ENCODE results near the gene LRMDA.
A peak's percentile ranks its signal among the peaks of the same experiment; 100 is the strongest.

LRMDA gene

DNA sequence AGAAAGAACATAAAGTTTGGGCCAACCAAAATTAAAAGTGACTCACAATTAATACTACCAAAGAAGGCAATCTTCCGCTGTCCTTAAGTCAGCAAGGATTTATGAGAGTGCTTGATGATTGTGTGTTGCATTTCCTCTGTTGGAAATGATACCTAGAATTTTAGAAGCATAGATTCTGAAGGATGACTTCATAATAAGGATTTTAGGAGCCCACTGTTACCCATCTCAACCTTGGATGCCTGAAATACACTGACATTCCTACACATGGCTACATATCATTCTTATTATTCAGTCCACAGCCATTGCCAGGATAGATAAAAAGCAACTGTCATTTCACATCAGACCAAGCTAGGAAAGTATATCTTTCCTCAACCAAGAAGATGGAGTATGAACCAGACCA, 823.8 kb downstream of the LRMDA start:
- DNase-seq: no peak

DNA sequence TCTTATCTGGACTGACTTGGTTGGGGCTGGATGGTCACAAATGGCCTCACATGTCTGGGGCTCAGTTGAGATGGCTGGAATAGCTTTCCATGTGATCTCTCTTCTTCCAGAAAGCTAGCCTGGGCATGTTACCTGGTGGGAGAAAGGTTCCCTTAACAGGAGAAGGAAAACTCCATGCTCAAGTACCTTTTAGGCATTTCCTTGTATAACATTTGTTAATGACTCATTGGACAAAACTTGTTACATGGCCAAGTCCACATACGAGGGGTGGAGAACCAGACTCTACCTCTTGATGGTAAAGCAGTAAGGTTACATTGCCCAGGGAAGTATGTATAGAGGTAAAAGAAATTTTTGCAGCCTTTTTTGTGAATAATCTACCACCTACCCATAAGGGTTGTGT, 826.4 kb downstream of the LRMDA start:
- no peak for DNase-seq

DNA sequence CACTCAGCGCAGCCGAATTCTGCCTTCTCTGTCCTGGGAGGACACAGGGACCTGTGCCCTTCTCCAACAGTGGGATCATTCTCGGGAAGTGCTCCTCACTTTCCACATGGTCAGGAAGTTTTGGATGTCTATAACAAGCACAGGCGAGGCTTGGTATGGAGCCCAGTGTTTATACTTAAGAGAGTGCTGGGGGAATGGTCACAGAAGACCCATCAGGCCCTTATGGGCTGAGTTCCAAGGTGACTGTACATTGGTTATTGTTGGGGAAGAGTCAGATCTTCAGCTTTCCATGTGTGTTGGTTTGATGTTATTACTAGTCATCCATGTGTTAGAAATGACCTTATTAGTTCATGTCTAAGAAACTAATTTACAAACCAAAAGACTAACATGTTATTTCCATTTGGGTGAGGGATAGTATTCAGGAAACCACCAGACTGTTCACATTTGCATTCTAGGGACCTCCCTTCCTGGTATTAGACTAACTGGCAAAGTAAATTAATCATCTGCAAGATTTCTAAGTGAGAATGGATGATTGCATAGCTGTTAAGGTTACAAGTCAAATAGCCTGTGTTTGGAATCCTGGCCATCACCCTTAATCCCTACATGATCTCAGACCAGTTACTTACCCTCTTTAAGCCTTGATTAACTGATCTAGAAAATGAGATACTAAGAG, 834.2 kb downstream of the LRMDA start:
- DNase-seq: no peak

DNA sequence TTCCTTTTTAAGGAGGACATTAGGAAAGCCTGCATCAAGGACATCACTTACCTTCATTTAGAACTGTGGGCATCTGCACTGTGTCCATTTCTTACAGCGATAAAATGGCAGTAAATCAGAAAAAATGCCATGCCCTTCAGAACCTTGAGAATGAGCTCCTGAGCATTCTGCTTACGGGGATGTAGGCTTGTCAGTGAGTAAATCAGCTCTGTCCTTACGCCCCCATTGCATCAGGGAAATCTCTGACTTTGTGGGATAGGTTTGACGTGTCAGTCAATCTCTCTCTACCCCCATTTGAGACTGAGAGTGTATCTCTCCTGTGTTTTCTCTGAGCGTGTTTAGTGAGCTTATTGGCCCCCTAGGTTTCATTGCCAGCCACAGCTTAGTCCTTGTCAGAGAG, 837.1 kb downstream of the LRMDA start:
- DNase-seq: no peak

DNA sequence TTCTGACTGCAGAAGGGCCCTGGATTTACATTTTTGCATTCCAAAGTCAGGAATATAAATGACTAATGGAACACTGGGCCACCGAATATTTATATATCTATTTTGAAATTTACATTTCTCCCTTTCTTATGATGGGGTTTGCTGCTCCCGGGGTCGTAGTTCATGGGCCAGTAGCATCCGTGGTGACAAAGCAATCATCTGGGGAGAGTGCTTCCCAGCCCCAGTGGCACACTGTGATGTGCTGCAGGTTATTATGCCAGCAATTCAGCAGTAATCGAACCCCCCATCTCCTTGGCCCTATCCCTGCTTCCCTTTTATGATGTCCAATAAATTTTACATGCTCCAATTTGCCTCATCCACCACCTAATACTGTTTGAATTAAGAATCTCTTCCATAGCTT, 837.5 kb downstream of the LRMDA start:
- no peak for DNase-seq

DNA sequence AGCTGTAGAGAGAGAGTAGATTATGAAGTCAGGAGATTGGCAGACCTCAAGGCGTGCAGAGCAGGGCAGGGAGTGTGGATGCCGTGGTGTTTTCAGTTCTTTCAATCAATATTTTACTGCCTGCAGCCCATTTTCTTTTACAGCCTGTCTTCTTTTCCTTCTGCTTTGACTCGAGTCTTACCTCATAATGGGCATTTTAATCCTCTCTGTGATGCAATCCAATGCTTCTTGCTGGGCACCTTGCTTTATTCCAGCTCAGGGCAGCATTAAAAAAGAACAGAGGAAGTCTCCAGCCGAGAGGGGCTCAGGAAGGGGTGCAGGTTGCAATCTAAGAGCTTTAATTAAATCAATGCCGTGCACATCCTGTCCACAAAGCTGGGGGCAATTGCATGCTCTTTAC, 839.0 kb downstream of the LRMDA start:
- DNase-seq: no peak

DNA sequence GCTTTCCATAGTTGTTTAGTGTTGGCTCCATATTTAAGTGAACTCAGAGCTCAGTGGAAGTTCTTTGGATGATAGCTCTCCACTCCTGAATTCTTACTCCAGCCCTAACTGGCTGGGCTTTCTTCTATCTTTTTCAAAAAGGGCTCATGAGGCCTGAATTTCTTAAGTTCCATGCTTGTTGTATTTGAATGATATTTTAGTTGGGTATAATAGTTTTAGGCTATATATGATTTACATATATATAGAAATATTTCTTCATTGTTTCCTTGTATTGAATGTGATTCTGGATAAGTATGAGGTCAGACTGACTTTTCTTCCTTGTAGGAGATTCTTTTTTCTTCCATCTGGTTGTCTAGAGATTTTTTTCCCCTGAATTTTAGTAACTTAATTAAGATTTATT, 843.5 kb downstream of the LRMDA start:
- no peak for DNase-seq

DNA sequence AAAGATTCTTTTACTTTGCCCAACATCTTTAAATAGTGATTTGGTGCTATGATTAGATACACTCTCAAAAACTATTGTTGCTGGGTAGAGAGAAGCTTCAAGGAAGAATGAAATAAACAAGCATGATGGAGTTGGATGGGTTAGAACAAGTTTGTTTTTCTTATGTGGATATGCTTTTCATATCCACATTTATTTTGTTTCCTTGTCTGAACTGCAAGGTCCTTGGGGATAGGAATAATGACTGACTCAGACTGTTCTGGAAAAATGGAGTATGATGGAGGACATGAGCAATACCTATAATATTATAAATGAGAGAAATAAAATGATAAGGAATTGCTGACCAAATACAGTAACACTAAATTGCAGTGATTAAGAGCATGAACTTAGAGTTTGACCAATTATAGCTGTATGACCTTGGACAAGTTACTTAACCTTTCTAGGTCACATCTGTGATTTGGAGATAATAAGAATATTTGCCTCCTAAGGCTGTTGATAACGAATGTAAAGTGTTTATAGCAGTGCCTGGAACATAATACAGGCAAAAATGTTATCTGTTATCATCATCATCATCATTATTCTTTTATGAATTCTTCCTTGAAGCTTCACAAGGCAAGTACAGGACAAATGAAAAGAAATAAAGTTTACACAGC, 847.5 kb downstream of the LRMDA start:
- DNase-seq: no peak

DNA sequence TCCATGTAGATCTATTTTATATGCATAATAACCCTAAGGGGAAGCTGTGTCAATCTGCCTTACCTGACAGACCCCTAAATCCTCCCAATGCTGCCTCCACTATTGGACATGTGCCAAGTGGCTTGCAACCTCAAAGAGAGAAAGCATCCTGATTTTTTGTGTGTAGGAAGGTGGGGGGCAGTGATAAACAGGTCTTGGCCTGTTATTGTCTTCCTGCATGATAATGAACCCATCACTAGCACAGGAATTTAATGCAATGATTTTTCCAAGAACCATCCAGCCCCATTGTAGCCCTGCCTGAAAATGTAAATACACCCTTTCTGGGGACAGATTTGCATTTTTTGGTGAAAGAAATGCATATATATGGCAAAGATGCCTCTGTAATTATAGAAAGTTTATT, 850.2 kb downstream of the LRMDA start:
- DNase-seq: no peak

DNA sequence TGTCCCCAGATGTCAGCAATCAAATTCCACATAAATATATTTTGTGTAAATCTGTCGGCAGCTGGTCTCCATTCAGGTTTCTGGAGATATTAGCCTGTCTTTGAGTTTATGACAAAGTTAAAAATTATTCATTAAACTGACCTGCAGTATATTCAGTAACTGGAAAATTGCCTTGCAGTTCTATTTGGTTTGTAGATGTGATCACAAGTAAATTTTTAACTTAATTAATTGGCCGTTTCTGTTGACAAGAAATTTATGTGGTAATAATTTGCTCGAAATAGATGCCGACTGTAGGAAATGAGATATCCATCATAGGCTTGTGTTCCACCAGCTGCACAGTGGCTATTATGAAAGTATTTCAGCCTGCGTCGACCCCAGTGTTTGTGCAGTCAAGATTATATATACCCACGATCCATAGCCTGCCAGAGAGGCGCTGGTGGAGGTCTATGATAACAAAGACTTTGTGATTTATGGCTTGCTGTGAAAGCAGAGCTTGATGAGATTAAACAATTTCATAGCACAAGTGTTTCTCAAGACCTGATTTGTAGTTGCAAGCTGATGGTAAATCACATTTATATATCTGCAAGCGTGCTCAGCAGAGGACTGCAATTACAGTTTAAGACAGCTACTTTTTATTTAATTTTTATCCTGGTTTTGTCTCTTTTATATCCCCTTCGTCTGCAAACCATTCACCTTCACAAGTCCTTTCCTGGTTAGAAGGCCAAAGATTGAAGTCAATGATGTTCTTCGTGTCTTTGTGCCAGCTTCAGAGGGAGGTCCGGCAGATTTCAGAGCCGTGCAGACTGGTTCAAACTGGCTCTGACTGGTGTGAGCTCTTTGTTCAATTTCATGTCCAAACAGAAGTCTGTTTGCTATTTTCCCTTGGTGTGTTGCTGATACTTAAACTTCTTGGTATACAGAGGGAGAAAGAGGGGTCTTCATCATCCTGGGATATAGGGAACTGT, 850.9 kb downstream of the LRMDA start:
- peak; percentile 64 for DNase-seq

DNA sequence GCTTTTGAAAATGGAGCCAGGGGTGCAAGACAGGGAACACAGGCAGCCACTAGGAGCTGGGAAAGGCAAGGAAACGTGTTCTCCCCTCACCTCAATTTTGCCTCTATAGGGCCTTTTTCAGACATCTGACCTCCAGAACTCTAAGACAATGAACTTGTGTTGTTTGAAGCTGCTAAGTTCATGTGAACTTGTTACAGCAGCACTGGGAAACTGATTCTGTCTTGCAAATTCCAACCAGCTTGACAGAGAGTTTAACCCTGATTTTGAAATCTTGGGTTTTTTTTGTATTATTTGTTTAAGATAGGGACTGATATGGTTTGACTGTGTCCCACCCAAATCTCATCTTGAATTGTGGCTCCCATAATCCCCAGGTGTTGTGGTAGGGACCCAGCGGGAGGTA, 852.9 kb downstream of the LRMDA start:
- no peak for DNase-seq

DNA sequence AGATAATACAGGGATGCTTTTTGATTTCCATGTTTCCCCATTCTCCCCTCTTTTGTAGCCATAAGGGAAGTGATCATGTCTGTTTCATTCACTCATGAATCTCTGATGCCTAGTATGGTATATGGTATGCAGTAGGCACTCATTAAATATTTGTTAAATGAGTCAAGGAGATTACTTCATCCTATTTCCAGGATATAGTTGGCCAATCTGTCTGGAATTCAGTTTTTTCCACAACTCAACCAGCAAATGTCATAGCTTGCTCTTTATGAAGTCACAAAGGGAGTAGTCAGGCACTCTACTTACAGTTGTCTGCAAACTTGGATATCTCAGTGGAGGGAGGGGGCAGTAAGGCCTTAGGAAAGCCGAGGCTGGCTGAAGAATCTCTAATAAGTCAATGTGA, 853.6 kb downstream of the LRMDA start:
- no peak for DNase-seq

DNA sequence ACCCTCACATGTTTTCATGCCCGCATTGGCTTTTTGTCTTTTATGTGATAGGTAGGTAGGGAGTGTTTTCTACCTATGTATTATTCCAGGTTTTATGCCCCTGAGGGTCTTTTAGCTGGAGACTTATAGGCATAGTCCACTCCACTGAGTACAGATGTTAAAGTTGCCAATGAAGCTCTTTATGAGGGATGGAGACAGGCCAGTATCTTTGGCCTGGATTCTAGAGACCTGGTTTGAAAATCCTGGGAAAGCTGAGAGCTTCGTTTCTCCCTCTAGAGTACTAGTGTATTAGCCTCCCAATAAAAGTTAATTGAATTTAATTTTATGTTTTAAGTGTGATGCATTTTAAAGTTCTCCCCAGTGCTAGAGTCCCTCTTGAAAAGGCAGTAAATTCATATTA, 854.1 kb downstream of the LRMDA start:
- no peak for DNase-seq

DNA sequence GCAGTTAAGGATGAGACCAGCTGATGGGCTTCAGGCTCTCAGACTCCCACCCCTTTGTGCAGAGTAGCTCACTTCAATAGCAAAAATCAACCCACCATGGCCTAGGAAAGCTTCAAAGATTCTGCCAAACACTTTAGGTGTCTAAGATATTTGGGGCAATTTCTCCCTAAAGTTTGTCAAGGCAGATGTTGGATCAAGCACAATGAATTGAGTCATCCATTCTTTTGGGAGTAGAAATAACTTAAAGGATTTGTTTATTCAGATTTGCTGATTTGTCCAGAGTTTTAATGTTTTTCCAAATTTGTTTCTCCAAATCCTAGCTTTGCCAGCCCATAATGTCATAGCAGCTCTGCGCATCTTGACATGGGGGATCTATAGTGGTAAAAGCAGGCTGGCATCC, 855.1 kb downstream of the LRMDA start:
- DNase-seq: no peak

DNA sequence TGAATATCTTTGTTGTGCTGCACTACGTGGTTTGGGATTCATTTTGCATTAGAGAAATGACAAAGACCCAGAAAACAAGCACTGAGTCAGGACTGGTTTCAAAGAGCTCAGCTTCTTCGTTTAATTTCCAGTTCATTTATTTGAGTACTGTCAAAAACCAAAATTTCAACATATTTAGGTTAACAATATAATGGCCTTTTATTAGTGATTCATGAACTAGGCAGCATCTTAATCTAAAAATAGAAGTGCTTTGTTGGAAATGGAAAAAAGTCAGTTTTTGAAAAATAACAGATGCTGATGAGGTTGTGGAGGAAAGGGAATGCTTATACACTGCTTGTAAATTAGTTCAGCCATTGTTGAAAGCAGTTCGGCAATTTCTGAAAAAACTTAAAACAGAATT, 856.4 kb downstream of the LRMDA start:
- DNase-seq: no peak

DNA sequence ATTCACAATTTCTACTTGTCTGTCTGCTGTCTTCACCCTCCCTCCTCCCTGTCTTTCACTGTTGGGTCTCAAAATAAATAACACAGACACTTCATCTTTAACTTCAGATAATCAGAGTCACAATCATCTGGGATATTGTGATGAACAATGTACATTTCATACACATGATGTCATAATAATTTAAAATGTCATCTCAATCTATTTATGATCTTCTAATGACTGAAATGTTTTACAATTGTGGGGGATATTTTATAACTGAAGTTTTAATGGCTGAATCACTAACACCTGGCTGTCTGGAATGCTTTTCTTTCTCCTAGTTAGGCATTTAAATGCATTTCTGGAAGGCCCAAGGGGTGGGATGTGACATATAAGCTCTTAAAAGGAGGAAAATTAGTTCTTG, 859.8 kb downstream of the LRMDA start:
- no peak for DNase-seq

DNA sequence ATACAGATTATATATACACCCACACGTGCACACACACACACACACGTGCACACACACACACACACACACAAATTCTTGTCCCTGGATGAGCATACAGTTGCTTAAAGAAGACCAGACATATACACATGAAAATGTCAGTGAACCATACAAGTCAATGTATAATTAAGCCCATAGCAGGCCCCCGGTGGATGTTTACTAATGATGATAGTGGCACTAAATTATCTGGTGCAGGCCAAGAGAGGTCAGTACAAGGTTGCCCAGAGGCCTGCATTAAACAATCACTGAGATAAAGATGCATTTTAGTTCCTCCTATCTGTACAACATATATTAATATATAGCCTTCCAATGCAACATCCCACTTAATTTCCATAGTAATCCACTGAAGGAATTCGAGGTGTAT, 860.5 kb downstream of the LRMDA start:
- DNase-seq: no peak

DNA sequence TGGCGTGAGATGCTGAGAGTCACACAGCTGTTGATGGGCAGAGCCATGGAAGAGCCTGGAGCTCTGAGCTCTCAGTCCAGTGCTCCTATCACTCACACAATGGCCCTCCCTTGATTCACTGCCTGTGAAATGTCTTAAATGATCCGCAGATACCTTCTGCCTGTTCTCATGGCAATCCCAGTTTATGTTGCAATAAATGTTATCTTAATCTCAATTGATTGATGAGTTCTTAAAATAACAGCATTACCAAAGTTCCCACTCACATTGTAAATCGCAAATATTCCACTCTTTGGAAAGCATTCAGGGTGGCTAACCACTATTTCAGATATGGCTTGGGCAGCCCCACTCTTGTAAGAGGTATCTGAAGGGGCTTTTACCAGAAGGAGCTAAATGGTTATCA, 865.5 kb downstream of the LRMDA start:
- no peak for DNase-seq

DNA sequence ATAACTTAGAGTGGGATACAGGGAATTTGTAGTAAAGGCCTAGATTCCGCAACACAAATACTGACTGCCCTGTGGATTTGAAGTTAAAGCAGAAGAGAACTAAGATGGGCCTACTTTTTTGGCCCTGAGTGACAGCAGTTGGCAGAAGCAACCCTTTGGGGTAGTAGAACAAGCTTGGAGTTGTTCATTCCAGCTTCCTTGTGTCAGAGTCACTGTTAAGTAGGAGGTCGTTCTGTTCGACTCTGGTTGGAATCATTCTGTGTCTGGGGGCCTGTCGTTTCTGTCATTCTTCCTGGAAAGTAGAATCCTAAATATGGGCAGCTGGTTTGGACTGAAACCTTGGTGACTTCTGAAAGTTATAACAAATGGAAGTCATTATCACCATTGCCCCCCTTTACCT, 865.9 kb downstream of the LRMDA start:
- DNase-seq: no peak

DNA sequence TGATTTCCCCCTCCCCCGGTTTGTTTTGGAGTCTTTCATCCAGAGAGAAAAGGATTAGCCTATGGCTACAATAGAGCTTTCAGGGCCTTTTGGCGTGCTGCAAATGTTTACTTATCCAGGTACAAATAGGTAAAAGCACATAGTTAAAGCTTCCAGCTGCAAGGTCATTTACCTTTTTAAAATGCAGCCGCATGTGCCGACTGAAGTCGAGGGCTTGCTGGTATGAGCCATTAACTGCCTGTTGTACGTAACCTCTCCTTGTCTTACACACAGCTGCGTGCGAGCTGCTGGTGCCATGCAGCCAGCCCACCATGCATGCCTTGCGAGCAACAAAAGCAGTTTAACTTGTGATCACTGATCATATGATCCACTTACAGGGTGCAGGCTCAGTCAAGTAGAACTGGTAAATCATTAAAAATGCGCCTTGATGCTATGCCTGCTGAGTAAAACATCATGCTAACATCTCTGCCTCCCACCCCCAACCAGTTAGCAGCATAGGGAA, 866.4 kb downstream of the LRMDA start:
- DNase-seq: no peak

DNA sequence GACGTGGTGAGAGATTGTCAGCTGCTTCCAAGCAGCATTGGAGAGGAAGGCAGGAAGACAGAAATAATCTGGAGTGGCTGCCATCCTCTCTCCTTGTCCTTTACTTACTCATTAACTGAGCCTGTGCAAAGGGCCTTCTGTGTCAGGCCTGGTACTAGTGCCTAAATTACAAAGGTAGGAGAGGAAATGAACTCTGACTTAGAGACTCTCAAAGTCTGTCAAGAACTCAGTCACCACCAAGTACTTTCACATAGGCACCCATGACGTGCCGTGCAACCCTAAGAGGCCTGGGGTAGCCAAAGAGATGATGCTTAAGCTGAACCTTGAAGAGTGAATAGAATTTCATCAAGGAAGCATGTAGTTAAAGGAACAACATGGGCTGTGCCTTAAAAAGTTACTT, 866.9 kb downstream of the LRMDA start:
- no peak for DNase-seq

DNA sequence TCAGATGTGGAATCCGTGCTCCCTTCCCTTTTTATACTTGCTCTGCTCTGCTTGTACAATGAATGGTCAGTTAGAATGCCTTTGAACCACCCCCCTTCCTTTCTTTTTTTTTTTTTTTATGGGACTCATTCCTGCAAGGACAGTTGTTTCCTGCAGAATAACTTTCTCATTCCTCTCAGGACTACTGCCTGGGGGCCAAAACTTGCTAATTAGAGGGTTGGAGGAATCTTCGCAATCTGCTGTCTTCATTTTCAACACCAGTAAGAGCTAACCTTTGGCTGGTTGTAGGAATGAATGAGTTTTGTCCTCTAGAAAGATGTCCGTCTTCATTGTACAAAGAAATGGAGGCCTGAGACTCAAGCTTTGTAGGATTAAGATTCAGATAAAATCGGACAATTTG, 868.1 kb downstream of the LRMDA start:
- no peak for DNase-seq

DNA sequence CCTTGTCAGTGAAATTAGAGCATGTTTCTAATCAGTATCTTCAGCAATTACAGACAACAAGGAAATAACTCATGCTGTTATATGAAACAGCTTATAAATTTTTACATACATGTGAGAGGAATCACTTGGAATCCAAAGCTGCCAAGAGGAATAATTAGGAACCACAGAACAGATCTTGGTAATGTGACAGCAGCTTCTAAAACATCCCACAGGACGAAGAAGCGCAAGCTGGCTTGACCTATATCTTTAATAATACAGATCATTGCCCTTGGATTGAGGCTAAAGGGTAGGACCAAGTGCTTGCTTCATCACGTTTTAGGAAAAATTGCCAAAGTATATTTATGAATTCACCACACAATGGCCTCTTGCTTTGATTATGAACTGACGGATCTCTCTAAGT, 869.8 kb downstream of the LRMDA start:
- no peak for DNase-seq

DNA sequence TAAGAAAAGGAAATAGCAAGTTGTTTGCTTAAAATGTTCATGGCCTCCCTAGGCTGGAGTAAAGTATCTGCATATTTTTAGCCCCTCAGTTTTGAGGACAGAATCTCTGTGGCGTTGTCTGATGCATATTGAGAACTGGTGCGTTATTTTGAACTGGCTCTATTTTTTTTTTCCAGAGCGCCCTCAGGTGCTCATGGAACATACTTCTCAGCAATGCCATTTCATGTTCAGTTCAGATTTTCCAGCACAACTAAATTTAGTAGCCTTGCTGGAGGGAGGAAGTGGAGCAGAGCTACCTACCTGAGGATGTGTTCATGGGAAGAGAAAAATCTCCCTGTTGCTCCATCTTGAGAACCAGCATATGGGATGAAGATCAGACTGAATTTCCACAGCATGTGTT, 870.5 kb downstream of the LRMDA start:
- DNase-seq: no peak
